Measurements from ENCODE around the gene HSPBP1. TPM values are rescaled to one million over a fixed set of nuclear protein-coding genes. Genes with fewer than 3 reads are reported as not detected.

HSPBP1 gene
- total RNA-seq, 1 experiment from 2014 or later: 88.0 TPM

DNA sequence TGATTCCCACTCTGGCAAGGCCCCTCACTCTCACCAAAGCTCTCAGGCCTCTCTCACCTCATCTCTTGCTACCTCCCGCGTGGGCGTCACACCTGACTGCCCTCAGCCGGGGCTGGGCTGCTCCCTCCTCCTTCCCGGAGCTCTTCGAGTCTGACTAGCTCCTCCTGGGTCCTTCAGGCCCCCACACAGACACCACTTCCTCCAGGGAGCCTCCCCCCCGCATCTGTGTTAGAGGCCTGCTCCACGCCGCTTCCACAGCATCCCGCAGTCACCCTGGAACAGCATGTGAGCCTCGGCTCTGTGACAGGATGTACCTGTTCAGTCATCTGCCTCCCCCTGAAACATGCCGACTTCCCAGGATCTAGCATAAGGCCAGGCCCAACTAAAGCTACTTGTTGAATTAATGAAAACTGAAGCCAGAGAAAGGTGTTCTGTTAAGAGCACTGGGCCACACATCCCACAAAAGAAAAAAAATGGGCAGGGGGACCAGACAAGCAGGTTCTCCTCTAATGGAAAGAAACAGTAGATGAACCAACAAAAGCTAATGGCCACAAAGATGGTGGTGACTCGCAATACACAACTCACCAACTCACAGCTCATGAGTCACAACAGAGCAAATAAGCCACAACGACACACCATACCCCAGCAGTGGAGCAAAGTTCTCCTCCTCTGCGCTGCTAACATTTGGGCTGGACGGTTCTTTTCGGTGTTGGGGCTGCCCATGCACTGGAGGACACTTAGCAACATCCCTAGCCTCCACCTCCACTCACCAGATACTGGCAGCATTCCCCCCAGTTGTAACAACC is 24.1 kb downstream of the HSPBP1 start:
- peak; percentile 38 for DNase-seq (ENCODE audit: low spot score)

DNA sequence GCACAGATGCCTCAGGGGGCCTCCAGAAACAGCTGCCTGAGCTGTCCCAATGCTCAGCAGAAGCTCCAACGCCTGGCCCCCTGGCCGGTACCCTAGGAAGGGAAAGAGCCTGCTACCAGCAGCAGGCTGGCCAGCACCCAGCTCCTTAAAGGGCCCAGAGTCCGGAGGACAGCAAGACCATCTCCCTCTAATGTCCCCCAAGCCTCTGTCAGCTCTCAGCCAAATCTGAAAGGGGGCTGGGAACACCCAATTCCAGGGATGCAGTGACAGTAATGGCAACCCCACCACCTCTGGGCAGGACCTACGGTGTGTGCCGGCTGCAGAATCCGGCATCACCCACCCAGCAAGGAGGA is 25.3 kb downstream of the HSPBP1 start:
- no peak for DNase-seq (ENCODE audit: low spot score)

DNA sequence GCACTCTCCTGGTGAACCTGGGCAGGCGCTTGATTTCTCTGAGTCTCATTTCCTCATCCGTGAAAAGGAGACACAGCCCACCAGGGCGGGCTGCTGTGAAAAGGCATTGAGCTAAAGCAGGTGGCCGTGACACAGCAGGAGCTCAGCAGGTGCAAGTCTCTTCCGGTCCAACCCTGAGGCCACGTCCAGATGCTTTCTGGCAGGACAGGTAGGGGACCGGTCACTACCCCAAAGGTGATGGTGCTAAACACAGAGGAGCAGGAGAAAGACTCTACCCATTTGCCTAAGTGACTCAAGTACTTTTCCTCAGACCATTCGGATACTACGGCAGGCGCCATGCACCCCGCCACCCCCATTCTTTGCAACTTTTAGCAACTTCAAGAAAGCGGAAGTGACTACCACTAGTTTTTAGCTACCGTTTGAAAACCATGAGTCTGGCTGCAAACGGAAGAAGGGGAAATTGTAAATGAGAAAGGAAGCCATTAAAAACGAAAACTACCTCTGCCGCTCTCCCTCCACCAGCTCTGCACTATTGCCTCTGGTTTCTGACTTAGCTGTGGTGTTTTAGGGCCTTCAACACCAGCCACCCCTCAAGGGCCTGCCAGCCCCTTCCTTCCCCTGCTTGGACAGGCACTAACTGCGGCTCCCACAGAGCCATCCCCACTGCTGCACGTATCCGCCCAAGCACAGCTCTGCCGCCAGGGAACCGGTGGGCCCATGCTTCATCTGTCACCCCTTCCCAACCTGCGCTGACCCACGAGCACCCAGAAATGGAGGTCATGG is 25.9 kb downstream of the HSPBP1 start:
- DNase-seq (ENCODE audit: low spot score): no peak

DNA sequence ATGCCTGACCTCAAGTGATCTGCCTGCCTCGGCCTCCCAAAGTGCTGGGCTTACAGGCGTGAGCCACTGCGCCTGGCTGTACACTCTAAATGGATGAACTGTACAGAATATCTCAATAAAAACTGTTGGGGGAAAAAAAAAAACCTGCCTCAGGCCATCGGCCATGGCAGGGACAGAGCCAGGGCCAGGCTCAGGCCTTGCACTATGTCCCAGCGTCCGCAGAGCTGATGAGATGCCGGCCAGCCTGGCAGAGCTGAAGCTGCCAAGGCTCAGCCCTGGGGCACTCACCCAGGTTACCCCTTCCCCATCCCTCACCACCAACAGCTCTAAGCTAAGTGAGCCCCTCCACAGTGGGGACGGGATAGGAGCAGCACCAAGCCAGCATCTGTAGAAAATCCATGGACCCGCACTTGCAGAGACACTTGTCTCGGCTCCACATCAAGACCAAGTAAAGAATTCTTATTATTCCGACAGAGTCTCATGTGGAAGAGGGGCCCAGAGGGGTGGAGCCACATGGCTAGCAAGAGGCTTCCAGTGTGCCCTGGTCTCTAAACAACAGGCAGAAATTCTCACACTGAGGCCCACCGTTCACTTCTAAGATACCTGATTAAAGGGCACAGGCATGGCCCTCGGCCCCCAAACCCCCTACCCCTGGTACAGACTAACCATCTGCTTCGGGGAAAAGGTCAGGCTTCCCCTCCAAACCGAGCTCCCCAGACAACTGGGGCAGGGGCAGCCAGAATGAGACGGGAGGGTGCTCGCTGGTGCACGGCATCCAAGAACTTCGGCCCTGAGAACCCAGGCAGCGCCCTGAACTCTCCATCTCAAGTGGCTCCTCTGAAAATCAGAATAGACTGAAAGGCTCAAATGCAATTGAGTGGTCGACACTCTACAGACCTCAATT is 26.9 kb downstream of the HSPBP1 start:
- DNase-seq (ENCODE audit: low spot score): no peak

DNA sequence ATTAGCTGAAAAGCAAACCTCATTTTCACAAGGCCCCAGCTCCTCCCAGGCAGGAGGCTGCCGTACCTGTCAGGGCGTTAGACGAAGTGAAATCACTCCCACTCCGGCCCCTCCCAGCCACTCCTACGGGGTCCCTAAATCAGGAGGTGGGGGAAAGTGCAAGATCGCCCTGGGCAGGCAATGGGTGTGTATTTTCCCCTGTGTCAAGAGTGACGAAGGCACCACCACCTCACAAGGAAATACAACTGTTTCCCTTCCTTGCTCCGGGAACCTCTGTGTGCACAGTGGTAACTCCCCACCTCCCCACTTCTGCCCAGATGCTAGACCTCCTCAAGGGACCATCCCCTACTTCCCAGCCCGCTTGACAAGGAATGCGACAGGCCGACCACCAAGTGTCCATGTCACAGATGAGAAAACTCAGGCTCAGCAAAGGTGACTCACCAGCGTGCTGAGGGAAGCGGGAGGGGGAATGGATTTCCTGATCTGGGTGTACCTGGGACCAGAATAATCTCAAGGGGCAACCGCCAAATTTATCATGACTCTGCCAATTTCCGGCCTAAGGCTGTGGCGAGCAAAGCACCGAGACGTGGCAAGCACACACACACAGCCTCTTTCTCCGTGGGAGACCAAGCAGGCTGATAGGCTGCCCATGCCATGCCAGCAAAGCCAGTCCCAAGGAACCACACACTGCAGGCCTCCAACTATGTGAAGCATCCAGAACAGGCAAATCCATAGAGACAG is 28.4 kb downstream of the HSPBP1 start:
- peak; percentile 81 for DNase-seq (ENCODE audit: low spot score)

DNA sequence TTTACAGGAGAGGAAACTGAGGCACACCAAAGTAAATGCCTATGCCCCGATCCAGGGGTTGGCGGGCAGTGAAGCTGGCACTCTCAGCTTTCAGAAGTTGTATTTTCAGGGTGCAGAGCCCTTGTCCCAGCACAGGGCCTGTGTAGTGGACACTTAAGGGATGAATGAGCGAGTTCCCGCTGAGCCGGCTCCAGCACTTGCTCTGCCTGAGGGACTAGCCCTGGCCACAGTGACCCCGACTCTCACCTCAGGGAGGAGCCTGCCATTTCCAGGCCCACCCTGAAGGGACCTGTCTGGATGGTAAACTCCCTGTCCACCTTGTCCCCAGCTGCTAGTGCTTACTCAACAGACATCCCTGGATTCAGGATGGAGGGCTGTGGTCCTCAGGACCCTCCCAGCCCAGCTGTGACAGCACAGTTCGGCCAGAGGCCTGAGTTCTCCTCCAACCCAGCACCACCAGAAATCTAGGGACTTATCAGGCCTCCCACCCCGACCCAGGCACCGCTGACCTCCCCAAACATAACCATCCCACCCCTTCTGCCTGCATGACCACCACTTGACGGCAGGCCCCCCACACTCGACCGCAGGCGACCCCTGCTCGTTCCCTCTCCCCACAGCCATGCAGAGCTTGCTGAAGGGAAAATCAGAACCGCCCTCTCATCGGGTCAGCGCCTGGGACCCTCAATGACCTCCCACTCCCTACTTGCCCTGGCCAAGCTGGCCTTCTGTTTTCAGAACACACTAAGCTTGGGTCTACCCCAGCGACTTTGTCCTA is 29.5 kb downstream of the HSPBP1 start:
- no peak for DNase-seq (ENCODE audit: low spot score)

DNA sequence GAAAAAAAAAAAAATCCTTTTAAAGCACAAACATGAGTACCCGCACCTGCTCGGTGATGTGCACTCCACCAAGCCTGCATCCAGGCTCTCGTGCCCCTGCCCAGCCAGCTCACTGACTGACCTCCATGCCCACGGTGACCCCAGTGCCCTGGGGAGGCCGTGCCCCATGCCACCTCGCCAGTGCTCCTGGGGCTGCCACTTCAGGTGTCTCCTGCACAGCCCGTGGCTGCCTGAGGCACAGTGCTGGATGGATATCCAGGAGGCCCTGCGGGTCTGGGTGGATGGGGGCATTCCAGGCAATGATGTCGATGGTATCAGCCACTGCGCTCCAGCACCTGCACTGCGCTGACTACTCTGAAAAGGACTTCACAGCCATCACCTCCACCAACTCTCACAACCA is 30.1 kb downstream of the HSPBP1 start:
- DNase-seq (ENCODE audit: low spot score): no peak

DNA sequence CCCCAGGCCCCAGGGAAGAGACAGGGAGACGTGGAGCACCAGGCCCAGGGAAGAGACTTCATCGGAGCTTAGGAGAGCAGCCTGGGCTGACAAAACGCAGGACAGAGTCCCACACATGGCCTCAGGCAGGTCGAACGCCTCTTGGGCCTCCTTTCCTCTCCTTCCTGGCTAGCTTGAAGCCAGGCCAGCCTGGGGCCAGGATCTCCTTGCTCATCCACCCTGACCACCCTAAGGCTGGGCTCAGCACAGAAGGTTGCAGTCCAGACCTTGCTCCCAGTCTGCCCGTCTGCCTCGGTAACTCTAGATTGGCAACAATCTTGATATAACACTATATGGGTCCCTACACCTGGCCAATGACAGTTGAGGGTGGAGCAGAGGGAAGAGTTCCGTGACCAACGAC is 31.2 kb downstream of the HSPBP1 start:
- DNase-seq (ENCODE audit: low spot score): no peak

DNA sequence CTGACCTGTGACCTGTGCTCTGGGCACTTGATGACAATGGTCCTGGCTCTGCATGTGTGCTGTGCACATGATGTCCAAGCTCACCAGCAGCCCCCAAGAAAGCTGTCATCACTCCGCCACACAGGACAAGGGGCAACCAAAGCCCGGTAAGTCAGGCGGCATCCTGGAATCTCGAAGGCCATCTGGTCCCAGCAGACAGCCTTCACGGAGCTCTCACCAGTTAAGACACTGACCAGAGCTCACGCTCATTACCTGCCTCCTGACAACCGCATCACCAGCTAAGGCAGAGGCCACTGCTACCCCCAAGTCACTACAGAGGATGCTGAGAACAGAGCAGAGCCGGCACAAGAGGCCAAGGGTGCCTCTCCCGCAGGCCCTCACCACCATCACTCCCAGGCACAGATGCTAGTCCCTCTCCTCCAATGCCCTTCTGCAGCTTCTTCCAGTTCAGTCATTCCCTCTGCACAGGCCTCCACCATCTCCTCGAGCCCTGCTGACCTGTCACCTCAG is 31.7 kb downstream of the HSPBP1 start:
- no peak for DNase-seq (ENCODE audit: low spot score)

DNA sequence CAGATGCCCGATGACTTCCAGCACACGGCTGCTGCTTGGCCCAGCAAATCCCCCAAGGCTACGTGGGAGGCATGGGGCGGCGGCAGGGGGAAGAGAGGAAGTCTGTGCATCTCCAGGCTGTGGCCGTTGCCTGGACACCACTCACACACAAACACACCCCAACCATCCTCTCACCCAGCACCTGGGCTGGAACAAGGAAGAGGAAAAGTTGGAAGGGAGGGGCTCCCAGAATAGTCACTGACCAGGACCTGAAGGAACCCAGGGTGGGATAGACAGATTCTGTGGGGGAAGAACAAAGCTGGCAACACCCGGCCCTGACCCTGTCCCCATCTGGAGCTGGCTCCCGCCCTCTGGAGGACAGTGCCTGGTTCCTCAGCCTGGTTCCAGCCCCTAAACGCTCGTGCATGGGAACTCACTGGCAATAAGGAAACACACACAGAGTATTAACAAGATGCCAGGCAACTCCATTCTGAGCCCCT is 32.2 kb downstream of the HSPBP1 start:
- DNase-seq (ENCODE audit: low spot score): no peak

DNA sequence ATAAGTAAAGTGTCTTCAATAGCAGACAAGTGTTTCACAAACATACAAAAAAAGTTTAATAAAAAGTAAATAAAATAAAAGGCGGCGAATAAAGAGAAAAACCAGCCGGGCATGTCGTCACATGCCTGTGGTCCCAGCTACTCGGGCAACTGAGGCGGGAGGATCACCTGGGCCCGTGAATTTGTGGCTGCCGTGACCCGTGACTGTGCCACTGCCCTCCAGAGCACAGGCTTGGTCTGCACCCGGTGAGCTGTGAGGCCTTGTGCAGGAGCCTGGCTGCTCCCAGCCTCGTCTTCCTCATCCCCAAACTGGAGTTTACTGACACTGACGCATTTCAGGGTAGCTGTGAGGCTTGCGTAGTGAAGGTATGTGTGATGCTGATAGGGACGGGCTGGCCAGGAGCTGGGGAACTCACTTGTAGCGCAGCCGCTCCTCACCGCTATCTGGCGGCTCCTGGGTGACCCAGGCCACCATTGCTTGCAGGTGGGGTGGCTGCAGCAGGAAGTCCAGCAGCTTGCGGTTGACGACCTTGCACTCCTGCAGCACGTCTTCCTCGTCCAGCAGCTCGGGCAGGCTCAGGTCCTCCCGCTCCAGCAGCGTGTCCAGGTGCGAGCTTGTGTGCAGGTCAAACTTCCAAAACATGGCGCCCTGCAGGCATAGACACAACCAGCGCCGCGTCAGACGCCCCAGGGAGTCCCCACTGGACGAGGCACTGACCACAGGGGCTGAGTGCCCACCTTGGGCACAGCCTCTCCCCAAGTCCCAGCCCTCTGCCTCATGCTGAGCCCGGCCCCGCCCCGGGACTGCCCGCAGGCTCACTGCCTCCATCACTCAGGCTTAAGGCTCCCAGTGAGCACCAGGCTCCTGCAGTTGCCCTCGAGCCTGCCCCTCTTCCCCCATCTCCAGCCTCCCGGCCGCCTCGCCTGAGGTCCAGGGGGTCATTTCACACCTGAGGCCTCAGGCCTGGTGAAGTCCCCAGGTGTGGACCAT is 33.2 kb downstream of the HSPBP1 start:
- no peak for DNase-seq (ENCODE audit: low spot score)

DNA sequence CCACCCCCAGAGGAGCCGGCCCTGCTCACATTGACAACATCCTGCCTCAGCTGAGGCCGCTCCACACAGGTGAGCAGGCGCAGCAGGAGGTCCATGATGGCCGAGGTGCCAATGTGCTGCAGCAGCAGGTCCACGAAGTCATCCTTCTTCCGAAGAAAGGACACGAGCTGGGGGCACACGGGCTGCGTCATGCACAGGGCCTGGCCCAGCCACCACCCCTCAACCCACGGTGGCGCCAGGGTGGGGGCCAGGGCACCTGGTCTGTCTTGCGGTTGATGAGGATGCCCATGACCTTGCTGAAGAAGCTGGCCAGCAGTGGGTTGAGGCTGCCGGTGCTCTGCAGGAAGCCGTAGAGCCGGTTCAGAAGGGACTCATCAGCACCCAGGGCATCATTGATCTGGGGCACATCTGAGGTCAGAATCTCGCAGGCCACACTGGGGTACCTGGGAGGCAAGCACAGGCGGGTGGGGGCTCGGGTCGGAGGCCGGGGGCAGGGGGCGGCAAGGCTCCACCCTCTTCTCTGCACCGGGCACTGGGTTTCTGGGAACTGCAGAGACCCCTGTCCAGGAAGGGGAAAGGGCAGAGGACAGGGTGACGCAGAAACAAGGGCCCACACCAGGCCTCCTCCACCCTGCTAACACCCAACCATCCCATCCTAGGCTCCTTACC is 34.5 kb downstream of the HSPBP1 start:
- no peak for DNase-seq (ENCODE audit: low spot score)

DNA sequence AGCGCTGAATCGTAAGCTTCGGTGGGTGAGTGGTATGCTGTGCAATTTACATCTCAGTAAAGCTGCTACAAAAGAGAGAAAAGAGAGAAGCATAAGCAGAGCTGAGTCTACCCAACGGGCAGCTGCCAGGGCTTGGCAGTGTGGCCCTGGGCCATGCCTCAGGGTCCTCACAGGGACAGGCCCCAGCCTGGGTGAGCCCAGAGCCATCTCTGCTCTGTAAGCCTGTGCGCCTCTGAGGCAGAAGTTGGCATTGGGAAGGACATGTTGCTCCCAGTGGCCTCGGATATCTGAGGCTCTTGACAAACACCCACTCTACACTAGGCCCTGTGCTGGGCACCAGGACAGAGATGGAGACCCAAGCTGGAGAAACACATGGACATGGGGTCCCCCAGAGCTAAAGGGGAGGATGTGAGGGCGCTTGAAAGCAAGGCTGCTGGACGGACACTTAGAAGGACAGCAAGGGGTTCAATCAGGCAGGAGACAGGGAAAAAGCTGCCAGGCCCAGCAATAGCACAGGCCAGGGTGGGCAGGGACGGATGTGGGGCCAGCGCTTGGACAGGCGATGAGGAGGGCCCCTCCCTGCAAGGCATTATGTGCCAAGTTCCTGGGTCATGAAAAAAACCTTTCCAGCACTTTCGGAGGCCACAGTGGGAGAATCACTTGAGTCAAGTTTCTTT is 35.8 kb downstream of the HSPBP1 start:
- no peak for DNase-seq (ENCODE audit: low spot score)

DNA sequence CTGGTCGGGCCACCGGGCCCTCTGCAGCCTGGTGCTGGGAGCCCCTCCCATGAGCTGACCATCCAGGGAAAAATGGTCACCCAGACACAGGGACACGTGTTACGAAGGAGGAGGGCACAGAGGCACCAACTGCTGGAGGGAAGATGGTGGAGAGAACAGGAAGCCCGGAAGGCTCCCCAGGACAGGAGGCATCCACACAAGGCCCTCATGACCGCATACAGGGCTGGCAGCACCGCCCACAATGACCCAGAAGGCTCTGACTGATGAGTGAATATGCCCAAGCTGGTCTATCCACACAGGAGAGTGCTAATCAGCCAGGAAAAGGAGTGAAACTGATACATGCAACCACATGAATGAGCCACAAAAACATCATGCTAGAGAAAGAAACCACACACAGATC is 37.4 kb downstream of the HSPBP1 start:
- no peak for DNase-seq (ENCODE audit: low spot score)

DNA sequence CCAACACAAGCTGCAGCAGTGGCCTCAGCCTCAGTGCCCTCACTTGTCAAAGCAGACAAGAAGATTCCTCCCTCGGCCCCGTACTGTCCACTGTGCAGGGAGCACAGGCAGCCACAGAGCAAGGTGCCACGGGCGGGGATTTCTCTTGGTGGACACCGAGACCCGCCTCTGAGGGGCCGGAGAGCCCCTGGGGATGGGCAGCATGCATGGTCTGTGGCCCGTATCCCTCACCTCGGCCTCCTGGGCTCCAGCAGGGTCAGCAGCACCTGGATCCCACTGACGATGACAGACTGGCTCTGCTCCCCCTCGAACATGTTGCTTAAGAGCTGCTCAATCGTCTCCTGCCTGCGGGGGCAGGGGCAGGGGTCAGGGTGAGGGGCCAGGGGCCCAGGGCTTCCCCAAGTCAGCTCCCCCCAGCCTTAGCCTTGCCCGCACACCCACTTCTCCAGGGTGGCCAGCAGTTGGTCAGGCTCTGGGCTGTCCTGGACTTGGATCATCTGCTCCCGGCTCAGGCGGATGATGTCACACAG is 37.9 kb downstream of the HSPBP1 start:
- DNase-seq (ENCODE audit: low spot score): no peak

DNA sequence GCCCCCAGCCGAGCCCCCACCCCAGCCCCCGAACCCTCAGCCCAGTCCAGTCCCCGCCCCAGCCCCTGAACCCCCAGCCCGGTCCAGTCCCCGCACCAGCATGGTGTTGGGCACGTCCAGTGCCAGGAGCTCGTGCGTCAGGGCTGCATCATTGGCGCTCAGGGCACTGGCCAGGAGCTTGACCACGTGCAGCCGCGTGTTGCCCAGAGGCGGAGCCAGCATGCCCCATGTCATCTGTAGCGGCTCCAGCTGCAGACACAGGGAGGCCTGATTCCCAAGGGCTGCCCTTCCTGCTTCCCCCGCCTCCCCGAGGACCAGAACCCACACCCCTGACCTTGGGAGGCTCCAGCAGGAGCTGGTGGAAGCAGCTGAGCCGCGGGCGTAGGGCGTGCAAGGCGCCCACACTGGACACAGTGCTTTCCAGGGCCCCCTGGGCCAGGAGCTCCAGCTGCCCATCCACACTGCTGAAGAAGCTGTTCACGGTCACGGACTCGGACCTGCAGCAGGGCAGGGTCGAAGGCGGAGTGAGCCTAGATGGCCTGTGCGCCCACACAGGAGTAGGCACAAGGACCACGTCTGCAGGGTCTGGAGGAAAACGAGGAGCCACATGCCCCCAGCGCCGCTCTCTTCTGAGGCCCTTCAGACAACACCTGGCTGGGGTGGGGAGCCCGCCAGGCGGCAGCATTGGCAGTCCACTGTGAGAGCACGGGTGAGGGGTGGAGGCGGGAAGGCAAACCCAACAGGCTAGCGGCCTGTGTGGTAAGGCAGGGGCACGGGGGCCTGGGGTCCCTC is 38.6 kb downstream of the HSPBP1 start:
- DNase-seq (ENCODE audit: low spot score): no peak

DNA sequence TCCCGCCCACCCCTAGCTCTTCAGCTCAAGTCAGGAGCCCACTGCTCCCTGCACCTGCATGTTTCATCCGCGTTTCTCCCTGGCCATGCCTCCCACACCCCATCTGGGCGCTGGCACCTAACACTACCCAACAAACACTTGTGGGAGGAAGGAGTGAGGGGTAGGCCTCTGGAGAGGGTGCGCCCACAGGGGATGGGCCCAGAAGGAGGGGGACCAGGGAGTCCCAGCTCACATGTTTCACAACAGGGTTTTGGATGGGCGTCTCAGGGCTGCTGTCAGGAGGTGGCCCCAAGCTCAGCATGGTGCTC is 39.2 kb downstream of the HSPBP1 start:
- DNase-seq (ENCODE audit: low spot score): no peak

Data from A172 (cell line).